Transverse colon (tissue), 4 donors: ENCODE measurements around the gene MYH10. TPM values are rescaled to one million over a fixed set of nuclear protein-coding genes. Genes with fewer than 3 reads are reported as not detected.

Experiments used
- DNase-seq: peaks from one replicate; pipeline ENCODE4 v3.0.0-alpha.2; 2019
- H3K27ac ChIP-seq, 4 donors: fragments of 200-600 bp; sonication (generic); 2 replicates each; pipeline ENCODE4 v1.5.1; 2016 to 2018; ENCODE audit warnings: inconsistent platforms in 4 of 4
- H3K27me3 ChIP-seq: fragments of 200-600 bp; sonication (generic); 2 replicates; pipeline ENCODE4 v1.5.1; 2017; ENCODE audit warnings: inconsistent platforms
- H3K36me3 ChIP-seq, 4 donors: fragments of 200-600 bp; sonication (generic); 2 replicates each; pipeline ENCODE4 v1.5.1; 2017 to 2019; ENCODE audit warnings: inconsistent platforms in 4 of 4
- H3K4me1 ChIP-seq, 4 donors: fragments of 200-600 bp; sonication (generic); 2 replicates each; pipeline ENCODE4 v1.5.1; 2017 to 2020; ENCODE audit warnings: inconsistent platforms in 4 of 4
- H3K4me3 ChIP-seq, 4 donors: fragments of 200-600 bp; sonication (generic); 1 replicate in 1 of 4; 2 replicates in 3 of 4; pipeline versions ENCODE4 v1.5.1 to v1.6.1; 2017 to 2019; ENCODE audit warnings: inconsistent platforms in 4 of 4
- H3K9me3 ChIP-seq, 2 donors: fragments of 200-600 bp; sonication (generic); 2 replicates each; pipeline ENCODE4 v1.5.1; 2017 to 2019; ENCODE audit warnings: inconsistent platforms in 2 of 2
- CTCF ChIP-seq, 5 experiments: fragments of 200-600 bp in 3 of 5; fragments of 450-650 bp in 2 of 5; sonication (generic) in 3 of 5; IDR thresholded peaks; 1 replicate in 2 of 5; 2 replicates in 3 of 5; pipeline ENCODE4 v1.5.1; 2016 to 2017; ENCODE audit warnings: antibody characterized with exemption in 5 of 5, inconsistent platforms in 3 of 5, mild to moderate bottlenecking in 2 of 5, moderate library complexity in 1 of 5
- EP300 ChIP-seq: sonication (generic); formaldehyde crosslinking; IDR thresholded peaks from one replicate; pipeline ENCODE4 v1.6.1; 2017; ENCODE audit warnings: antibody characterized with exemption, low read depth
- POLR2A ChIP-seq: fragments of 450-650 bp; IDR thresholded peaks from one replicate; pipeline ENCODE4 v1.6.1; 2016; ENCODE audit warnings: antibody characterized with exemption, mild to moderate bottlenecking, moderate library complexity
- POLR2AphosphoS5 ChIP-seq, 3 donors: sonication (generic); formaldehyde crosslinking; IDR thresholded peaks; one replicate each; pipeline ENCODE4 v1.6.1; 2016; ENCODE audit warnings: antibody characterized with exemption in 3 of 3
- WGBS, 2 donors: methylation state at CpG; one replicate each; pipeline ENCODE4 v1.1.5; 2018; ENCODE audit warnings: low coverage in 1 of 2; 5-methylcytosine and 5-hydroxymethylcytosine counted together
- in situ Hi-C, 4 donors: fragments of 200-750 bp; cut with MboI; loops; one replicate each; pipeline versions ENCODE4 v1.15.0 to v1.15.1; 2017; ENCODE audit warnings: low sequenced_read_pairs in 3 of 4, low pct_ligation_motif_present in 1 of 4, low pct_unique_long_range_greater_than_20kb in 1 of 4
- intact Hi-C: fragments of 100-400 bp; cut with DNase I; formaldehyde crosslinking; loops from one replicate; pipeline ENCODE4 v1.15.1; 2023; ENCODE audit warnings: low total_unique reads
- total RNA-seq, 4 donors: library from RNA; depleted of rRNA; stranded (reverse); fragments of >200 nt; gene quantifications; one replicate each; pipeline ENCODE4 v1.1.0, GENCODE V29; 2016

Gene MYH10
- total RNA-seq, 4 donors from 2014 or later = 3.7 to 71.2 (median 8.3) TPM

DNA sequence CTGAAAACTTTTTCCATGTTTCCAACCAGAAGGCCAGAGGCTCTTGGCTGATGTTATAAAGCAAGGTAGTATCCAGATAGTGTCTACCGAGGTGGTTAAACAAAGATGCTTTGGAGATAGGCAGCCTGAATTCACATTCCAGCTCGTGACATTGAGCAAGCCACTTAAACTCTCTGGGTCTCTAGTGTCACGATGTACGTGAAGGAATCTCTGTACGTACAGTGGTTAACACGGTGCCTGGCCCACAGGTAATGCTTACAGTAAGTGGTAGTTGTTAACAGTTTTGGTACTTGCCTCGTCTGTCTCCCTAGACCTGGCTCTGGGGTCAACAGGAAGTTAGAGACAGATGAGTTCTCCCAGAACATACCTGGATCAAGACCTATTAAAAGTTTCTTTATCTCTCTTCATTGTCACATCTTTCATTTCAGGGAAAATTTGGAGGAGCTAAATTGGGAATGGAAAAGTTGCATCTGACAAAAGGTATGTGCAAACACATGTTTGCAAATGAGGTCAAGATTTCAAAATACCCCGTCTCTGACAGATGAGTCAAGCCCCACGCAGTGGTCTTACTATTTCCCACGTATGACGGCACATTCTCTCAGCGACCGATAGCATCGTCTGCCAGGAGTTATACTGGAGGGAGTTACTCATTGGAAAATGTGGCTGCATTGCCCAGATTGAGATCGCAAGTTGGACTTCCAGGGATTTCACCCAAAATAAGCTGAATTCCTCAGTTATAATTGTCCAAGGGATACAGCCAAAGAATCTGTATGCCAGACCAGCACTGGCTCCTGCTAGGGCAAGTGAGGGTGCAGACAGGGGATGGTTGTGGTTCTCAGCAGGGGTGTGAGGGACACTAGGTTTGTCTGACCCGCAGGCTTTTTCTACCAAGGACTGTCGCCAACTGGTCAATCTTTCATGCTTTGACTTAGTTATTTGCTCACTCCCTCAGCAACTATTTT, 18.9 kb upstream of the MYH10 start:
- in situ Hi-C loops = no loop called here
- TF ChIP-seq POLR2AphosphoS5 (IDR thresholded peaks at IDR 0.05) (no peak), EP300 (peak; percentile 47), CTCF (IDR thresholded peaks at IDR 0.05) (no peak)

GRCh38 chr17:8647956-8648355, 17.4 kb upstream of the MYH10 start:
- H3K36me3 ChIP-seq = no peaks in the 10 kb centered on the region
- no peaks in the 10 kb centered on the region for H3K9me3 ChIP-seq
- WGBS, 2 donors = 86 to 96% methylated on average over 6 to 7 of the region's 7 CpGs
- in situ Hi-C loops (no loop called here), intact Hi-C loops (no loop called here)
- H3K4me3 ChIP-seq = no peak overlapping the region
- peaks cover 8% of the 10 kb centered on the region for H3K27me3 ChIP-seq
- no peaks in the 10 kb centered on the region for H3K4me1 ChIP-seq
- no peak overlapping the region for H3K27ac ChIP-seq
- DNase-seq = no peak
- no peak for TF ChIP-seq POLR2AphosphoS5 (IDR thresholded peaks at IDR 0.05)
- no peak for TF ChIP-seq EP300
- no peak for TF ChIP-seq CTCF (IDR thresholded peaks at IDR 0.05)
- TF ChIP-seq POLR2A = no peak

More for the DNA sequence above, 18.9 kb upstream of the MYH10 start:
- no peak for DNase-seq
- intact Hi-C loops = no loop called here
- Histone ChIP-seq H3K4me1 (no peaks in the 10 kb centered on the region), H3K27ac (peak overlapping the region in 1 of 4 donors; percentile 17), H3K9me3 (no peaks in the 10 kb centered on the region), H3K36me3 (no peaks in the 10 kb centered on the region), H3K4me3 (no peak overlapping the region), H3K27me3 (peaks cover 8% of the 10 kb centered on the region)
- WGBS, 2 donors = 70 to 79% methylated on average over 2 to 17 of the region's 17 CpGs

- Histone ChIP-seq H3K27me3 (peaks cover 7% of the 10 kb centered on the region), H3K36me3 (no peaks in the 10 kb centered on the region), H3K27ac (no peak overlapping the region), H3K9me3 (no peaks in the 10 kb centered on the region), H3K4me3 (no peak overlapping the region), H3K4me1 (no peaks in the 10 kb centered on the region)
- intact Hi-C loops (no loop called here), in situ Hi-C loops (no loop called here)
- DNase-seq = no peak
- 51% methylated on average over 7 of the region's 7 CpGs; no CpG with 5 or more reads in 1 of the 2 donors for WGBS, 2 donors
- TF ChIP-seq POLR2AphosphoS5 (IDR thresholded peaks at IDR 0.05) (no peak), CTCF (IDR thresholded peaks at IDR 0.05) (no peak), EP300 (no peak), POLR2A (no peak)
These were observed 16.7 kb upstream of the MYH10 start for GRCh38 chr17:8647202-8647601.

GRCh38 chr17:8644507-8644902, 14.0 kb upstream of the MYH10 start:
- H3K4me1 ChIP-seq = no peaks in the 10 kb centered on the region
- in situ Hi-C loops (no loop called here), intact Hi-C loops (no loop called here)
- WGBS, 2 donors = 94 to 95% methylated on average over 4 of the region's 4 CpGs
- no peak overlapping the region for H3K4me3 ChIP-seq
- H3K9me3 ChIP-seq = no peaks in the 10 kb centered on the region
- peaks cover 5% of the 10 kb centered on the region for H3K27me3 ChIP-seq
- DNase-seq = no peak
- TF ChIP-seq POLR2AphosphoS5 (IDR thresholded peaks at IDR 0.05) (no peak), EP300 (no peak), CTCF (IDR thresholded peaks at IDR 0.05) (no peak), POLR2A (no peak)
- no peak overlapping the region for H3K27ac ChIP-seq
- H3K36me3 ChIP-seq = no peaks in the 10 kb centered on the region
